Left ventricle myocardium inferior (tissue), 1 donor: ENCODE results near the gene PRRX2. TPM values are rescaled to one million over a fixed set of nuclear protein-coding genes. Genes with fewer than 3 reads are reported as not detected.

Source experiments
- DNase-seq: peaks from one replicate; pipeline ENCODE4 v3.0.0-alpha.2; 2020
- H3K27ac ChIP-seq: fragments of 200-600 bp; replicated peaks from 2 replicates; pipeline ENCODE4 v1.8.0; 2021
- H3K27me3 ChIP-seq: fragments of 200-600 bp; 2 replicates; pipeline ENCODE4 v1.8.0; 2021; ENCODE audit warnings: low read depth
- H3K36me3 ChIP-seq: fragments of 200-600 bp; 2 replicates; pipeline ENCODE4 v1.8.0; 2021
- H3K4me1 ChIP-seq: fragments of 200-600 bp; 2 replicates; pipeline ENCODE4 v1.8.0; 2021
- H3K4me3 ChIP-seq: fragments of 200-600 bp; 2 replicates; pipeline ENCODE4 v1.8.0; 2021; ENCODE audit warnings: mild to moderate bottlenecking, moderate library complexity
- H3K9me3 ChIP-seq: fragments of 200-600 bp; replicated peaks from 2 replicates; pipeline ENCODE4 v1.8.0; 2021
- intact Hi-C: fragments of 100-400 bp; cut with micrococcal nuclease; formaldehyde crosslinking; loops from one replicate; pipeline ENCODE4 v1.11.0; 2022
- total RNA-seq: library from RNA; stranded (reverse); fragmentation: NEBNext Ultra II Directional; extraction: Animal tissue kit (Norgen Biotek cat#: 25700); gene quantifications from one replicate; pipeline ENCODE4 v1.2.1, GENCODE V29; 2021
- TF ChIP-seq, protein P1 (sequence below): fragments of 200-600 bp; IDR thresholded peaks from 2 replicates; pipeline ENCODE4 v1.8.0; 2021; ENCODE audit warnings: antibody characterized with exemption, mild to moderate bottlenecking, borderline replicate concordance
- donor health status: DM: no; HTN: yes; CAD: no; lungs with severe emphysema.

The PRRX2 gene
- total RNA-seq, 1 donor from 2014 or later = 0.85 TPM

DNA sequence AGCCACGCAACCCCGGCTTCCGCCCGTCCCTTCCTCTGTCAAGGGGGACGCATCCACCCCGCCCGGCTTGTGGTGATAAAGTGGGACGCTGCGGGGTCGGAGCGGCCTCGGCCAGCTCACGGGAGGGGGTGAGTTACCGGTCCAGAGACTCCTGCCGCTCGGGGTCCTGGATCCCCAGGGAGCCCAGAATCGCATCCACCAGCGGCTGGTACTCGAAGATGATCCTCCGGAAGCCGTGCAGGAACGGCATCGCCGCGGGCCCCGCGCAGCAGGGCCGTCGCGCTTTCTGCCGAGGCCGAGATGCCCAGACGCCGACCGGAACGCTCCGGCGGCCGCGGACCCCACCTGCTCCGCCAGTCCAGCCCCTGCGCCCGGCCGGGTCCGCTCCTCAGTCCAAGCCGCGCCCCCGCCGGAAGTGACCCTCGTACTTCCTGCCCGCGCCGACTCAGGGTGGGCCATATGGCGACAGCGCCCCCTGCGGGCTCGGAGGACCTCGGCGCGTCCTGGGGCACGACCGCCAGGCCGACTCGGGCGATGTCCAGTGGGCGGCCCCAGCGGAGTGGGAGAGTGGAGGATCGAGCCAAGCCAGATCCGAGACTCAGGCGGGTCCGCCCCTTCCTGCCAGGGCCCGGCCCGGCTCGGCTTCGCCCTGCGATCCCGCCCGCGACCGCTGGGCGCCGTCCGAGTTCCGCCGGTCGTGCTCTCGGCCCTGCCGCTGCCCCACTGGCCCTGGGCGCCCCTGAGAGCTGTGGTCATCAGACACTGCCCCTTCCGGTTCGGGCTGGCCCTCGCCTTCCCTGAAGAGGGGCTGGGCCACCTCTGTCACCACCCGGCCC lies 23.5 kb upstream of the PRRX2 start, which contains the start of gene ASB6:
ASB6 (minus strand) TSS at position 402 of the 836 bp plus-strand sequence; CDS start at position 250, 152 bp downstream.
- H3K4me3 ChIP-seq = peak within 1 kb of the TSS; percentile 99
- TF ChIP-seq, protein P1, sequence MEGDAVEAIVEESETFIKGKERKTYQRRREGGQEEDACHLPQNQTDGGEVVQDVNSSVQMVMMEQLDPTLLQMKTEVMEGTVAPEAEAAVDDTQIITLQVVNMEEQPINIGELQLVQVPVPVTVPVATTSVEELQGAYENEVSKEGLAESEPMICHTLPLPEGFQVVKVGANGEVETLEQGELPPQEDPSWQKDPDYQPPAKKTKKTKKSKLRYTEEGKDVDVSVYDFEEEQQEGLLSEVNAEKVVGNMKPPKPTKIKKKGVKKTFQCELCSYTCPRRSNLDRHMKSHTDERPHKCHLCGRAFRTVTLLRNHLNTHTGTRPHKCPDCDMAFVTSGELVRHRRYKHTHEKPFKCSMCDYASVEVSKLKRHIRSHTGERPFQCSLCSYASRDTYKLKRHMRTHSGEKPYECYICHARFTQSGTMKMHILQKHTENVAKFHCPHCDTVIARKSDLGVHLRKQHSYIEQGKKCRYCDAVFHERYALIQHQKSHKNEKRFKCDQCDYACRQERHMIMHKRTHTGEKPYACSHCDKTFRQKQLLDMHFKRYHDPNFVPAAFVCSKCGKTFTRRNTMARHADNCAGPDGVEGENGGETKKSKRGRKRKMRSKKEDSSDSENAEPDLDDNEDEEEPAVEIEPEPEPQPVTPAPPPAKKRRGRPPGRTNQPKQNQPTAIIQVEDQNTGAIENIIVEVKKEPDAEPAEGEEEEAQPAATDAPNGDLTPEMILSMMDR = peak; percentile 99
- intact Hi-C loops = loop anchor here (10.0 kb wide), 1 partner anchor 143 kb away; no protein-coding TSS in a partner anchor
- DNase-seq = peak; percentile 98
- H3K36me3 ChIP-seq = peaks cover 27% of the 10 kb centered on the region
- no peaks in the 10 kb centered on the region for H3K27me3 ChIP-seq
- H3K4me1 ChIP-seq = peaks cover 32% of the 10 kb centered on the region
- H3K27ac ChIP-seq = peak within 1 kb of the TSS; percentile 90
- no peaks in the 10 kb centered on the region for H3K9me3 ChIP-seq

DNA sequence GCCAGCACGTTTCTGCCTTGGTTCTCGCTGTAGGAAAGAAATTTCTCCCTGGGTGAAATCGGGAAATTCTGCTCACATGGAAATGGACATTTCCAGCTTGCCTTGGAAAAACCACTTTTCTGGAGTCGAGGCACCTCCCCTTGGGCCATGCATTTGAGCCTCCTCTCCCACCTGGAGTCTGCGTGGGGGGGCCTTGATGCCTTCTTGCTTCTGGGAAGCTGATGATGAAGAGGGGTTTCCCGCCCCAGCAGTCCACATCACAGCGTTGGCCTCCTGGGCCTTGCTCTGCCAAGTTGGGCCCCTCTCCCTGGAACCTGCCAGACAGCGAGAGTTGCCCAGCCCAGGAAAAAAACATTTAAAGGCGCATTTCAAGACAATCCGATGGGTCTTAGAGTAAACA lies 21.7 kb upstream of the PRRX2 start:
- intact Hi-C loops = loop anchor here (10.0 kb wide), 1 partner anchor 141 kb away; no protein-coding TSS in a partner anchor
- H3K36me3 ChIP-seq = peaks cover 10% of the 10 kb centered on the region
- H3K27me3 ChIP-seq = no peaks in the 10 kb centered on the region
- H3K4me1 ChIP-seq = peaks cover 32% of the 10 kb centered on the region
- no peak overlapping the region for H3K4me3 ChIP-seq
- no peak for DNase-seq
- no peaks in the 10 kb centered on the region for H3K9me3 ChIP-seq
- TF ChIP-seq, protein P1 = no peak
- no peak overlapping the region for H3K27ac ChIP-seq

DNA sequence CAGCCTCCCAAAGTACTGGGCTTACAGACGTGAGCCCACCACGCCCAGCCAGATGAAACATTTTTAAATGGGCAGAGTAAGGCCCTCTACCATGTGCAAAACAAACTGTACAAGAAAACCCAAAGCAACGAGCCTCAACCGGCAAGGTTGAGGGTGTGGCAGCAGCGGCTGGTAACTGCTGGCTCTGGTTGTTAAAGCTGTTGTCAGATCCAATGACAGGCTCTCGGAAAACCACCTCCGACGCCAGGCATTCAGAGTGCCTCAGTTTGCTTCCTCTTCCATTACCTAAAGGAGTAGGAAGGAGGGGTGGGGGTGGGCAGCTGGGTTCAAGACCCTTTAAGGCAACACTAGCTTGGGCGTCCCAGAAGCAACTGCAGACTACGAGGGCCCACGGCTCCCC lies 21.1 kb upstream of the PRRX2 start:
- H3K4me1 ChIP-seq = peaks cover 31% of the 10 kb centered on the region
- no peak for DNase-seq
- TF ChIP-seq, protein P1 = no peak
- H3K27me3 ChIP-seq = peaks cover 5% of the 10 kb centered on the region
- peaks cover 3% of the 10 kb centered on the region for H3K36me3 ChIP-seq
- H3K27ac ChIP-seq = no peak overlapping the region
- no peak overlapping the region for H3K4me3 ChIP-seq
- H3K9me3 ChIP-seq = no peaks in the 10 kb centered on the region
- intact Hi-C loops = loop anchor here (10.0 kb wide), 1 partner anchor 140 kb away; no protein-coding TSS in a partner anchor

DNA sequence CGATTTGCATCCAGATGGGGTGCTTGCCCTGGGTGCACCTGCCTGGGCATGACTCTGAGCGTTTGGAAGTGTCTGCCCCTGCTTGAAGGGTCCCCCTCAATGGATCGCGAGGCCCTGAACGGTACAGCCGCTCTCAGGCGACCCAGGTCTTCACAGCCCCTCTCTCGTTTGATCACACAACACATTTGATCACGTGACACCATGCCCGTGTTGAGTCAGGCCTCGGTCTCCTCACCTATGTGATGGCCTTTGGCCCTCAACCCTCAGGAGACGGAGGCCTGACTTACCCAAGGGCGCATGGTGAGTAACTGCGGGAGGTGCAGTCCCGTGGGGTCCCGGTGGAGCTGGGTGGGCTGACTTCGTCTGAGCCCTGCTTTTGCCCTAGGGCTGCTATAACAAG lies 20.5 kb upstream of the PRRX2 start:
- intact Hi-C loops = loop anchor here (10.0 kb wide), 1 partner anchor 140 kb away; no protein-coding TSS in a partner anchor

DNA sequence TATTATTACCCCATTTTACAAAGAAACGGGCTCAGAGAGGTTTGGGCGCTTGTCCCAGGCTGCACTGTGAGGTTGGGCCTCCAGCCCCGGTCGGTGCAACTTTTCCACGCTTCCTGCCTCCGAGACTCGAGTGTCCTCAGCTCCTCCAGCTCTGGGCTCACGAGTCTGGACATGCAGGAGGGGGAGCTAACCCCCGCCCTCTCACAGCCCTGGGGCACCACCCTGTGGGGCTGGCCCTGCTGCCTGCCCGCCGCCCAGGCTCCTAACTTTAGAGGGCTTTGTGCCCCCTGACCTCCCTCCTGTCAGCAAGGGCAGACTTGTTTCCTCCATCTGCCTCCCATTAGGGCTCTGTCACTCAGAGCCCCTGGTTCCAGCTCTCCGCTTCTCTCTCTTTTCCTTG lies 19.2 kb upstream of the PRRX2 start:
- Histone ChIP-seq H3K27me3 (peaks cover 6% of the 10 kb centered on the region), H3K27ac (no peak overlapping the region), H3K9me3 (no peaks in the 10 kb centered on the region), H3K4me3 (no peak overlapping the region), H3K4me1 (peaks cover 12% of the 10 kb centered on the region), H3K36me3 (no peaks in the 10 kb centered on the region)
- DNase-seq = no peak
- intact Hi-C loops = loop anchor here (10.0 kb wide), 1 partner anchor 139 kb away; no protein-coding TSS in a partner anchor
- TF ChIP-seq, protein P1 = no peak

More for the DNA sequence above, 20.5 kb upstream of the PRRX2 start:
- H3K4me3 ChIP-seq = no peak overlapping the region
- H3K27ac ChIP-seq = no peak overlapping the region
- TF ChIP-seq, protein P1 = no peak
- DNase-seq = no peak
- H3K36me3 ChIP-seq = no peaks in the 10 kb centered on the region
- H3K27me3 ChIP-seq = peaks cover 6% of the 10 kb centered on the region
- H3K9me3 ChIP-seq = no peaks in the 10 kb centered on the region
- H3K4me1 ChIP-seq = peaks cover 25% of the 10 kb centered on the region
